CD4-positive, alpha-beta T cell treated with Interleukin-6 at 100 ng/mL for 8 hours (primary cell): Measurements from ENCODE around the gene SGCD.

ENCODE experiments used
- DNase-seq: peaks from one replicate; pipeline ENCODE4 v3.0.0-alpha.2; 2020; ENCODE audit warnings: mixed read lengths, low spot score

The SGCD gene

GRCh38 chr5:156361436-156362109 is 34.6 kb downstream of the SGCD start:
- no peak for DNase-seq

- no peak for DNase-seq
Observed at GRCh38 chr5:156363861-156364260, 36.9 kb downstream of the SGCD start.

GRCh38 chr5:156366521-156366920 is 39.6 kb downstream of the SGCD start:
- no peak for DNase-seq

GRCh38 chr5:156367597-156367996 is 40.6 kb downstream of the SGCD start:
- no peak for DNase-seq

GRCh38 chr5:156375895-156376495 is 49.0 kb downstream of the SGCD start:
- DNase-seq, result no peak

- no peak for DNase-seq
Observed at GRCh38 chr5:156376751-156377150, 49.8 kb downstream of the SGCD start.

GRCh38 chr5:156378159-156378558 is 51.2 kb downstream of the SGCD start:
- DNase-seq, result no peak

- no peak for DNase-seq
Observed at GRCh38 chr5:156379206-156379605, 52.2 kb downstream of the SGCD start.

- DNase-seq, result no peak
Observed at GRCh38 chr5:156380848-156381247, 53.9 kb downstream of the SGCD start.

GRCh38 chr5:156383510-156384265 is 56.7 kb downstream of the SGCD start:
- DNase-seq, result no peak

GRCh38 chr5:156385416-156385815 is 58.5 kb downstream of the SGCD start:
- DNase-seq, result no peak

GRCh38 chr5:156386976-156387375 is 60.0 kb downstream of the SGCD start:
- DNase-seq, result no peak

- no peak for DNase-seq
Observed at GRCh38 chr5:156387391-156387790, 60.4 kb downstream of the SGCD start.

GRCh38 chr5:156388233-156388632 is 61.3 kb downstream of the SGCD start:
- no peak for DNase-seq

- no peak for DNase-seq
Observed at GRCh38 chr5:156391139-156391538, 64.2 kb downstream of the SGCD start.

- no peak for DNase-seq
Observed at GRCh38 chr5:156393980-156394379, 67.0 kb downstream of the SGCD start.

- no peak for DNase-seq
Observed at GRCh38 chr5:156394642-156395305, 67.8 kb downstream of the SGCD start.

GRCh38 chr5:156395306-156395675 is 68.3 kb downstream of the SGCD start:
- no peak for DNase-seq

- no peak for DNase-seq
Observed at GRCh38 chr5:156396063-156396829, 69.3 kb downstream of the SGCD start.

- DNase-seq, result no peak
Observed at GRCh38 chr5:156396830-156397081, 69.8 kb downstream of the SGCD start.

- DNase-seq, result no peak
Observed at GRCh38 chr5:156399323-156399722, 72.4 kb downstream of the SGCD start.

GRCh38 chr5:156400231-156400986 is 73.4 kb downstream of the SGCD start:
- no peak for DNase-seq
